HUDEP-2 (cell line): ENCODE data around the gene POSTN.

Source experiments
- DNase-seq, 76 experiments: peaks; one replicate each; lab custom pipeline; 2025; ENCODE audit not compliant: unreplicated experiment in 76 of 76; lab: John Stamatoyannopoulos, UW

The POSTN gene

GRCh38 chr13:37526710-37527473, 71.7 kb downstream of the POSTN start:
- no peak for DNase-seq

- no peak for DNase-seq
Observed at GRCh38 chr13:37515226-37515625, 83.3 kb downstream of the POSTN start.
